ENCODE results near the gene CARS1.
A peak's percentile ranks its signal among the peaks of the same experiment; 100 is the strongest.

DNA sequence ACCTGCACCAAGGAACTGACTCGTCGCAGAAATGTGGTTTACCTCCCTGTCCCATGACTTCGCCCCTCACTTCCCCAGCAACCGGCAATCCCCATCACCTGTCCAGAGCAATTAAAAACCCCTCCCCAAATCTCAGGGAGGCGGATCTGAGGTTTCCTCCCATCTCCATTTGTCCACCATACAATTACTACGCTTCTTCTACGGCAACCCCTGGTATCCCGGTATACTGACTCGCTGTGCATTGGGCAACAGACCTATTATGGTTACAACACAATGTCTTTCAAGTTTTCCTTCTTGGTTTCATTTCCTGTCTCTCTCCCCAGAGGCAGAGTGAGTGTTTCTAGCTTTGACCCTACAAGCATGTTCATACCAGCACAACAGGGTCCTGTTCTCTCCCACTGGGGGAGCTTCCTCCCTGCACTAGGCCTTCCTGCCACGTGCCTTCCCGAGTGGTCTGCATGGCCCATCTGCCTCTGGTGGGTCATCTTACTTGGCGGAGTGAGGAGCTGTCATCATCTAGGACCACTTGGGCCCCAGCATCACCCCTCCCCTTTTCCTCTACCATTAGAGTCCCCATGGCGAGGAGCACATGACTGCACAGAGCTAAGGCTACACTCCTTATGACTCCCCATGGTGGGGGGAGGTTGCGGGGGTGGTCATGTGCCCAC is 34.8 kb downstream of the CARS1 start:
- TF ChIP-seq POLR2A (IDR thresholded peaks at IDR 0.05) = no peak
- TF ChIP-seq, protein P1, sequence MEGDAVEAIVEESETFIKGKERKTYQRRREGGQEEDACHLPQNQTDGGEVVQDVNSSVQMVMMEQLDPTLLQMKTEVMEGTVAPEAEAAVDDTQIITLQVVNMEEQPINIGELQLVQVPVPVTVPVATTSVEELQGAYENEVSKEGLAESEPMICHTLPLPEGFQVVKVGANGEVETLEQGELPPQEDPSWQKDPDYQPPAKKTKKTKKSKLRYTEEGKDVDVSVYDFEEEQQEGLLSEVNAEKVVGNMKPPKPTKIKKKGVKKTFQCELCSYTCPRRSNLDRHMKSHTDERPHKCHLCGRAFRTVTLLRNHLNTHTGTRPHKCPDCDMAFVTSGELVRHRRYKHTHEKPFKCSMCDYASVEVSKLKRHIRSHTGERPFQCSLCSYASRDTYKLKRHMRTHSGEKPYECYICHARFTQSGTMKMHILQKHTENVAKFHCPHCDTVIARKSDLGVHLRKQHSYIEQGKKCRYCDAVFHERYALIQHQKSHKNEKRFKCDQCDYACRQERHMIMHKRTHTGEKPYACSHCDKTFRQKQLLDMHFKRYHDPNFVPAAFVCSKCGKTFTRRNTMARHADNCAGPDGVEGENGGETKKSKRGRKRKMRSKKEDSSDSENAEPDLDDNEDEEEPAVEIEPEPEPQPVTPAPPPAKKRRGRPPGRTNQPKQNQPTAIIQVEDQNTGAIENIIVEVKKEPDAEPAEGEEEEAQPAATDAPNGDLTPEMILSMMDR (IDR thresholded peaks at IDR 0.05) = no peak
- TF ChIP-seq EP300 (IDR thresholded peaks at IDR 0.05) = peak in 1 of 2 donors; percentile 40

Data from tibial nerve (tissue), 4 donors.